Loucy (cell line): Measurements from ENCODE around the gene ATAD3C.

ENCODE experiments used
- H2AFZ ChIP-seq: fragments of 200-600 bp; sonication (generic); 2 replicates; pipeline ENCODE4 v1.6.0; 2016; ENCODE audit warnings: antibody characterized with exemption, mild to moderate bottlenecking, low read length, moderate library complexity
- H3F3A ChIP-seq: fragments of 200-600 bp; 2 replicates; pipeline ENCODE4 v1.6.0; 2016; ENCODE audit warnings: antibody characterized with exemption, low read depth, mild to moderate bottlenecking
- H3K27me3 ChIP-seq: fragments of 200-600 bp; sonication (generic); 2 replicates; pipeline ENCODE4 v1.6.1; 2014; ENCODE audit warnings: low read length, mild to moderate bottlenecking; ENCODE audit not compliant: insufficient read depth, poor library complexity, severe bottlenecking
- H3K36me3 ChIP-seq: fragments of 200-600 bp; sonication (generic); 2 replicates; pipeline ENCODE4 v1.6.1; 2016; ENCODE audit warnings: low read length; ENCODE audit not compliant: insufficient read depth
- H3K4me1 ChIP-seq: fragments of 200-600 bp; sonication (generic); 2 replicates; pipeline ENCODE4 v1.5.1; 2014; ENCODE audit warnings: low read length, mild to moderate bottlenecking; ENCODE audit not compliant: insufficient read depth, poor library complexity, severe bottlenecking
- H3K4me2 ChIP-seq: fragments of 200-600 bp; sonication (generic); 2 replicates; pipeline ENCODE4 v1.6.0; 2014; ENCODE audit warnings: antibody characterized with exemption, low read length, low read depth, mild to moderate bottlenecking; ENCODE audit not compliant: poor library complexity, severe bottlenecking
- H3K4me3 ChIP-seq: fragments of 200-600 bp; sonication (generic); 2 replicates; pipeline ENCODE4 v1.5.1; 2014; ENCODE audit warnings: low read length, mild to moderate bottlenecking, mixed read lengths; ENCODE audit not compliant: poor library complexity, severe bottlenecking
- H3K79me2 ChIP-seq: fragments of 200-600 bp; sonication (generic); 2 replicates; pipeline ENCODE4 v1.6.1; 2014; ENCODE audit warnings: low read length; ENCODE audit not compliant: insufficient read depth
- H3K9ac ChIP-seq: fragments of 200-600 bp; sonication (generic); 2 replicates; pipeline ENCODE4 v1.6.0; 2014; ENCODE audit warnings: mild to moderate bottlenecking, low read depth, low read length, moderate library complexity; ENCODE audit not compliant: poor library complexity, severe bottlenecking
- H3K9me2 ChIP-seq: fragments of 200-600 bp; sonication (generic); replicated peaks from 2 replicates; pipeline ENCODE4 v1.6.1; 2016; ENCODE audit warnings: low read depth, low read length, mixed read lengths
- H3K9me3 ChIP-seq: fragments of 200-600 bp; sonication (generic); 2 replicates; pipeline ENCODE4 v1.6.1; 2014; ENCODE audit warnings: mild to moderate bottlenecking, antibody characterized with exemption, low read length, low read depth; ENCODE audit not compliant: insufficient read depth
- H4K20me1 ChIP-seq: fragments of 200-600 bp; sonication (generic); 2 replicates; pipeline ENCODE4 v1.6.0; 2014; ENCODE audit warnings: antibody characterized with exemption, low read length, mild to moderate bottlenecking; ENCODE audit not compliant: insufficient read depth, poor library complexity, severe bottlenecking
- CTCF ChIP-seq: fragments of 200-600 bp; sonication (generic); conservative IDR thresholded peaks from 2 replicates; pipeline ENCODE4 v1.5.1; 2014; ENCODE audit warnings: mild to moderate bottlenecking, antibody characterized with exemption, low read length
- EZH2phosphoT487 ChIP-seq: fragments of 200-600 bp; IDR thresholded peaks from 2 replicates; pipeline ENCODE4 v1.6.1; 2018; ENCODE audit warnings: antibody characterized with exemption, mild to moderate bottlenecking, moderate library complexity, borderline replicate concordance

Gene ATAD3C

GRCh38 chr1:1425753-1426495, 23.6 kb upstream of the ATAD3C start:
- Histone ChIP-seq H2AFZ (no peak overlapping the region), H3K4me3 (no peak overlapping the region), H3K36me3 (no peaks in the 10 kb centered on the region), H3K4me2 (no peak overlapping the region), H3K79me2 (no peaks in the 10 kb centered on the region), H4K20me1 (no peaks in the 10 kb centered on the region), H3K9ac (no peak overlapping the region), H3K9me3 (no peaks in the 10 kb centered on the region), H3F3A (no peaks in the 10 kb centered on the region), H3K9me2 (no peaks in the 10 kb centered on the region), H3K27me3 (no peaks in the 10 kb centered on the region), H3K4me1 (peaks cover 11% of the 10 kb centered on the region)
- TF ChIP-seq EZH2phosphoT487 (no peak), CTCF (no peak)

GRCh38 chr1:1426496-1427105, 22.9 kb upstream of the ATAD3C start:
- no peak for TF ChIP-seq EZH2phosphoT487
- no peak for TF ChIP-seq CTCF
- Histone ChIP-seq H3F3A (no peaks in the 10 kb centered on the region), H3K4me1 (peaks cover 11% of the 10 kb centered on the region), H3K79me2 (no peaks in the 10 kb centered on the region), H3K9me2 (no peaks in the 10 kb centered on the region), H3K9ac (no peak overlapping the region), H2AFZ (no peak overlapping the region), H3K4me2 (no peak overlapping the region), H4K20me1 (no peaks in the 10 kb centered on the region), H3K36me3 (no peaks in the 10 kb centered on the region), H3K9me3 (no peaks in the 10 kb centered on the region), H3K27me3 (no peaks in the 10 kb centered on the region), H3K4me3 (no peak overlapping the region)

GRCh38 chr1:1427106-1427819, 22.2 kb upstream of the ATAD3C start:
- no peaks in the 10 kb centered on the region for H3K9me2 ChIP-seq
- H3K9ac ChIP-seq = no peak overlapping the region
- H2AFZ ChIP-seq = no peak overlapping the region
- no peaks in the 10 kb centered on the region for H3K9me3 ChIP-seq
- no peaks in the 10 kb centered on the region for H3K79me2 ChIP-seq
- no peaks in the 10 kb centered on the region for H3K36me3 ChIP-seq
- TF ChIP-seq EZH2phosphoT487 = no peak
- TF ChIP-seq CTCF = no peak
- no peaks in the 10 kb centered on the region for H3F3A ChIP-seq
- no peak overlapping the region for H3K4me3 ChIP-seq
- no peaks in the 10 kb centered on the region for H4K20me1 ChIP-seq
- no peaks in the 10 kb centered on the region for H3K27me3 ChIP-seq
- no peak overlapping the region for H3K4me2 ChIP-seq
- H3K4me1 ChIP-seq = peaks cover 9% of the 10 kb centered on the region
